ENCODE measurements around the gene ATP5F1C.
"Not testable (repeated sequence)": the region's sequence is repeated elsewhere in the genome, so short reads cannot be mapped to it uniquely, and the experiment has no call there.

The ATP5F1C gene

GRCh38 chr10:7787857-7788638 lies at the start of gene ATP5F1C, which contains the start of gene KIN:
Gene ATP5F1C, plus strand, starts transcription at chr10:7788177. Its CDS starts 31 bp downstream, at chr10:7788208.
Gene KIN, minus strand, starts transcription at chr10:7787993. Its CDS starts 60 bp downstream, at chr10:7787933.
- DNase-seq (ENCODE audit: low read depth) = peak; percentile 96

- no peak for DNase-seq (ENCODE audit: low read depth)
Observed at GRCh38 chr10:7738536-7739407, 49.2 kb upstream of the ATP5F1C start.

- no peak for DNase-seq (ENCODE audit: low read depth)
Observed at GRCh38 chr10:7744307-7744706, 43.7 kb upstream of the ATP5F1C start.

GRCh38 chr10:7748637-7749036 lies 39.3 kb upstream of the ATP5F1C start:
- DNase-seq (ENCODE audit: low read depth) = not testable (repeated sequence)

GRCh38 chr10:7750222-7750621 lies 37.8 kb upstream of the ATP5F1C start:
- no peak for DNase-seq (ENCODE audit: low read depth)

- no peak for DNase-seq (ENCODE audit: low read depth)
Observed at GRCh38 chr10:7752251-7752650, 35.7 kb upstream of the ATP5F1C start.

- DNase-seq (ENCODE audit: low read depth) = no peak
Observed at GRCh38 chr10:7755103-7755502, 32.9 kb upstream of the ATP5F1C start.

GRCh38 chr10:7756360-7756992 lies 31.5 kb upstream of the ATP5F1C start:
- DNase-seq (ENCODE audit: low read depth) = no peak

GRCh38 chr10:7763929-7764328 lies 24.0 kb upstream of the ATP5F1C start:
- DNase-seq (ENCODE audit: low read depth) = no peak

GRCh38 chr10:7766241-7766640 lies 21.7 kb upstream of the ATP5F1C start:
- no peak for DNase-seq (ENCODE audit: low read depth)

GRCh38 chr10:7767209-7767608 lies 20.8 kb upstream of the ATP5F1C start:
- DNase-seq (ENCODE audit: low read depth) = no peak

GRCh38 chr10:7768417-7768816 lies 19.6 kb upstream of the ATP5F1C start:
- no peak for DNase-seq (ENCODE audit: low read depth)

- DNase-seq (ENCODE audit: low read depth) = no peak
Observed at GRCh38 chr10:7773845-7774801, 13.9 kb upstream of the ATP5F1C start.

- DNase-seq (ENCODE audit: low read depth) = no peak
Observed at GRCh38 chr10:7776777-7777176, 11.2 kb upstream of the ATP5F1C start.

GRCh38 chr10:7782194-7782593 lies 5.8 kb upstream of the ATP5F1C start:
- not testable (repeated sequence) for DNase-seq (ENCODE audit: low read depth)

GRCh38 chr10:7786430-7786829 lies 1.5 kb upstream of the ATP5F1C start:
- DNase-seq (ENCODE audit: low read depth) = no peak

- DNase-seq (ENCODE audit: low read depth) = no peak
Observed at GRCh38 chr10:7787150-7787856, 674 bp upstream of the ATP5F1C start.

- peak; percentile 1 for DNase-seq (ENCODE audit: low read depth)
Observed at GRCh38 chr10:7788639-7789286, 786 bp downstream of the ATP5F1C start.

GRCh38 chr10:7789390-7789789 lies 1.4 kb downstream of the ATP5F1C start:
- DNase-seq (ENCODE audit: low read depth) = no peak

- no peak for DNase-seq (ENCODE audit: low read depth)
Observed at GRCh38 chr10:7792541-7792940, 4.6 kb downstream of the ATP5F1C start.
